ENCODE results near the gene TLR10.

DNA sequence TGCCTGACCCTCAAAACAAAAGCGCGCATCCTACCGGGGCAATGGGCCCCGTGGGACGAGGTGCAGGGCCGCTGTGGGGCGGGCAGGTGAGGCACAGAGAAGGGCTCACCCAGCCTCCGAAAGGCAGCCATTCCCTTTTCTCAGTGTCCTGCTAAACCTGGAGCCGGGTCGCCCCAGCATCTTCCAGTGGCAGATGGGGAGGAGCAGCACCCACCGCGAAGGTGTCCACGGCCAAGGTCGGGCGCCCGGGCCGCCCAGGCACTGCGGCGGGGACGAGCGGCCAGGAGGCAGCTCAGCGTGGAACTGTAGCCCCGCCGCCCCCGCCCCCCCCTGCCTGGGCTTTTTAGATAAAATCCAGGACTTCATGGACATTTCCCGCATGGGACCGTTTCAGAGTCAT is 41.0 kb upstream of the TLR10 start:
- TF ChIP-seq SUZ12 (IDR thresholded peaks at IDR 0.05) (no peak), ARNT (IDR thresholded peaks at IDR 0.05) (no peak), FOXM1 (IDR thresholded peaks at IDR 0.05; ENCODE audit: borderline replicate concordance) (no peak), ELF4 (IDR thresholded peaks at IDR 0.05) (no peak), HDGF (IDR thresholded peaks at IDR 0.05; ENCODE audit: borderline replicate concordance) (no peak), ZNF384 (IDR thresholded peaks at IDR 0.05) (no peak), L3MBTL2 (conservative IDR thresholded peaks at IDR 0.05) (no peak), SP1 (IDR thresholded peaks at IDR 0.05) (no peak), FOXK2 (IDR thresholded peaks at IDR 0.05) (no peak), CTBP1 (IDR thresholded peaks at IDR 0.05; ENCODE audit: borderline replicate concordance) (no peak), LEF1 (IDR thresholded peaks at IDR 0.05; ENCODE audit: borderline replicate concordance) (no peak)
- TF ChIP-seq, protein P1, sequence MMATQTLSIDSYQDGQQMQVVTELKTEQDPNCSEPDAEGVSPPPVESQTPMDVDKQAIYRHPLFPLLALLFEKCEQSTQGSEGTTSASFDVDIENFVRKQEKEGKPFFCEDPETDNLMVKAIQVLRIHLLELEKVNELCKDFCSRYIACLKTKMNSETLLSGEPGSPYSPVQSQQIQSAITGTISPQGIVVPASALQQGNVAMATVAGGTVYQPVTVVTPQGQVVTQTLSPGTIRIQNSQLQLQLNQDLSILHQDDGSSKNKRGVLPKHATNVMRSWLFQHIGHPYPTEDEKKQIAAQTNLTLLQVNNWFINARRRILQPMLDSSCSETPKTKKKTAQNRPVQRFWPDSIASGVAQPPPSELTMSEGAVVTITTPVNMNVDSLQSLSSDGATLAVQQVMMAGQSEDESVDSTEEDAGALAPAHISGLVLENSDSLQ (IDR thresholded peaks at IDR 0.05), result no peak

Data from HEK293T (cell line).